ENCODE data around the gene CTIF. TPM values are rescaled to one million over a fixed set of nuclear protein-coding genes. Genes with fewer than 3 reads are reported as not detected.
A peak's percentile ranks its signal among the peaks of the same experiment; 100 is the strongest.

Gene CTIF
- polyA plus RNA-seq, 1 of the 3 experiments (the other 2 are of a cell fraction) = 47.2 TPM

GRCh38 chr18:48665654-48666053 is 126.8 kb downstream of the CTIF start (continued):
- TF ChIP-seq POLR2AphosphoS5 (IDR thresholded peaks at IDR 0.05; ENCODE audit: low read depth, low read length) (no peak), SMC3 (IDR thresholded peaks at IDR 0.05; ENCODE audit: low read depth, low read length) (no peak)

- Histone ChIP-seq H3K36me3 (replicated peaks in 1 of 2; ENCODE audit: control insufficient read depth in 1 of 2, insufficient read depth in 2 of 2, low read length in 1 of 2) (peaks cover 34 to 56% of the 10 kb centered on the region in 2 experiments), H3K27me3 (ENCODE audit: insufficient read depth) (no peaks in the 10 kb centered on the region), H3F3A (replicated peaks; ENCODE audit: insufficient read depth) (peaks cover 5% of the 10 kb centered on the region), H3K4me3 (ENCODE audit: low read depth in 2 of 2, low read length in 1 of 2) (no peak overlapping the region), H3K4me1 (ENCODE audit: control insufficient read depth in 1 of 2, insufficient read depth in 2 of 2, low read depth in 1 of 2, low read length in 1 of 2) (peaks cover 5 to 14% of the 10 kb centered on the region in 2 experiments; a peak in 3 of 4 replicates), H2AFZ (ENCODE audit: low read depth) (no peak overlapping the region), H3K4me2 (no peak overlapping the region), H3K27ac (ENCODE audit: low read depth in 2 of 2, low read length in 1 of 2) (no peak overlapping the region), H3K79me2 (ENCODE audit: insufficient read depth) (peaks cover 37% of the 10 kb centered on the region), H3K9ac (no peak overlapping the region), H3K9me3 (no peaks in the 10 kb centered on the region), H4K20me1 (ENCODE audit: insufficient read depth) (peaks cover 14% of the 10 kb centered on the region; the same call in 1 of the 2 replicates), H3K9me2 (no peaks in the 10 kb centered on the region)
- DNase-seq = no peak
- CTCF ChIA-PET = interaction anchor here (0.5 to 12.2 kb wide), 6 partner anchors 59 to 430 kb away, joined by 3 to 174 read pairs (median 4); no protein-coding TSS in a partner anchor
- WGBS (ENCODE audit: low lambda C conversion rate) = 96% methylated on average over 4 of the region's 4 CpGs
- POLR2A ChIA-PET = no interaction called here
- TF ChIP-seq YY1 (IDR thresholded peaks at IDR 0.05; ENCODE audit: low read depth) = no peak
- no peak for TF ChIP-seq USF2 (IDR thresholded peaks at IDR 0.05; ENCODE audit: borderline replicate concordance, low read depth, low read length)
- TF ChIP-seq, protein P1, sequence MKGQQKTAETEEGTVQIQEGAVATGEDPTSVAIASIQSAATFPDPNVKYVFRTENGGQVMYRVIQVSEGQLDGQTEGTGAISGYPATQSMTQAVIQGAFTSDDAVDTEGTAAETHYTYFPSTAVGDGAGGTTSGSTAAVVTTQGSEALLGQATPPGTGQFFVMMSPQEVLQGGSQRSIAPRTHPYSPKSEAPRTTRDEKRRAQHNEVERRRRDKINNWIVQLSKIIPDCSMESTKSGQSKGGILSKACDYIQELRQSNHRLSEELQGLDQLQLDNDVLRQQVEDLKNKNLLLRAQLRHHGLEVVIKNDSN (IDR thresholded peaks at IDR 0.05; ENCODE audit: borderline replicate concordance, low read depth) = no peak
- TF ChIP-seq FOSL2 (IDR thresholded peaks at IDR 0.05; ENCODE audit: borderline replicate concordance, low read depth) = no peak
- TF ChIP-seq TCF12 (IDR thresholded peaks at IDR 0.05) = no peak
- TF ChIP-seq JUND (IDR thresholded peaks at IDR 0.05) = no peak
- TF ChIP-seq MXI1 (IDR thresholded peaks at IDR 0.05; ENCODE audit: low read depth, low read length) = no peak
- no peak for TF ChIP-seq SMC3 (IDR thresholded peaks at IDR 0.05; ENCODE audit: low read depth, low read length)
Observed at GRCh38 chr18:48666613-48667012, 127.8 kb downstream of the CTIF start.

- POLR2A ChIA-PET = no interaction called here
- peaks cover 35 to 59% of the 10 kb centered on the region in 2 experiments for H3K36me3 ChIP-seq (replicated peaks in 1 of 2; ENCODE audit: control insufficient read depth in 1 of 2, insufficient read depth in 2 of 2, low read length in 1 of 2)
- peaks cover 0 to 5% of the 10 kb centered on the region in 2 experiments; a peak in 1 of 4 replicates for H3K4me1 ChIP-seq (ENCODE audit: control insufficient read depth in 1 of 2, insufficient read depth in 2 of 2, low read depth in 1 of 2, low read length in 1 of 2)
- no peaks in the 10 kb centered on the region for H3K27me3 ChIP-seq (ENCODE audit: insufficient read depth)
- 93% methylated on average over 12 of the region's 13 CpGs for WGBS (ENCODE audit: low lambda C conversion rate)
- H3K4me2 ChIP-seq = no peak overlapping the region
- no peak overlapping the region; a peak in 1 of 4 replicates for H3K4me3 ChIP-seq (ENCODE audit: low read depth in 2 of 2, low read length in 1 of 2)
- H3K79me2 ChIP-seq (ENCODE audit: insufficient read depth) = peaks cover 28% of the 10 kb centered on the region
- peak; percentile 76 for DNase-seq
- peaks cover 10% of the 10 kb centered on the region; the same call in 1 of the 2 replicates for H4K20me1 ChIP-seq (ENCODE audit: insufficient read depth)
- no peaks in the 10 kb centered on the region for H3K9me2 ChIP-seq
- H3K27ac ChIP-seq (ENCODE audit: low read depth in 2 of 2, low read length in 1 of 2) = no peak overlapping the region
- H3F3A ChIP-seq (replicated peaks; ENCODE audit: insufficient read depth) = no peaks in the 10 kb centered on the region
- H3K9ac ChIP-seq = no peak overlapping the region
- CTCF ChIA-PET = interaction anchor here (0.5 to 12.2 kb wide), 17 partner anchors 12 to 1412 kb away, joined by 3 to 174 read pairs (median 3); no protein-coding TSS in a partner anchor
- H3K9me3 ChIP-seq = no peaks in the 10 kb centered on the region
- no peak overlapping the region for H2AFZ ChIP-seq (ENCODE audit: low read depth)
- TF ChIP-seq TAF1 (IDR thresholded peaks at IDR 0.05; ENCODE audit: borderline replicate concordance, low read depth, low read length) (no peak), SMC3 (IDR thresholded peaks at IDR 0.05; ENCODE audit: low read depth, low read length) (peak; percentile 65), PBX3 (IDR thresholded peaks at IDR 0.05) (no peak), EZH2phosphoT487 (IDR thresholded peaks at IDR 0.05; ENCODE audit: borderline replicate concordance, low read depth) (no peak), GATA2 (CRISPR knock-in tag; IDR thresholded peaks at IDR 0.05) (no peak), NFIC (IDR thresholded peaks at IDR 0.05; ENCODE audit: borderline replicate concordance) (no peak), RFX5 (IDR thresholded peaks at IDR 0.05; ENCODE audit: low read length) (no peak), ZBTB33 (IDR thresholded peaks at IDR 0.05; ENCODE audit: borderline replicate concordance, low read depth) (no peak), FOXM1 (IDR thresholded peaks at IDR 0.05; ENCODE audit: low read depth) (no peak), SIN3A (IDR thresholded peaks at IDR 0.05; ENCODE audit: borderline replicate concordance, low read depth, low read length) (no peak)
Observed at GRCh38 chr18:48667276-48668254, 128.7 kb downstream of the CTIF start.

Measured in SK-N-SH (cell line).